Measurements from ENCODE around the gene CHCHD3.
A peak's percentile ranks its signal among the peaks of the same experiment; 100 is the strongest.

CHCHD3 gene

DNA sequence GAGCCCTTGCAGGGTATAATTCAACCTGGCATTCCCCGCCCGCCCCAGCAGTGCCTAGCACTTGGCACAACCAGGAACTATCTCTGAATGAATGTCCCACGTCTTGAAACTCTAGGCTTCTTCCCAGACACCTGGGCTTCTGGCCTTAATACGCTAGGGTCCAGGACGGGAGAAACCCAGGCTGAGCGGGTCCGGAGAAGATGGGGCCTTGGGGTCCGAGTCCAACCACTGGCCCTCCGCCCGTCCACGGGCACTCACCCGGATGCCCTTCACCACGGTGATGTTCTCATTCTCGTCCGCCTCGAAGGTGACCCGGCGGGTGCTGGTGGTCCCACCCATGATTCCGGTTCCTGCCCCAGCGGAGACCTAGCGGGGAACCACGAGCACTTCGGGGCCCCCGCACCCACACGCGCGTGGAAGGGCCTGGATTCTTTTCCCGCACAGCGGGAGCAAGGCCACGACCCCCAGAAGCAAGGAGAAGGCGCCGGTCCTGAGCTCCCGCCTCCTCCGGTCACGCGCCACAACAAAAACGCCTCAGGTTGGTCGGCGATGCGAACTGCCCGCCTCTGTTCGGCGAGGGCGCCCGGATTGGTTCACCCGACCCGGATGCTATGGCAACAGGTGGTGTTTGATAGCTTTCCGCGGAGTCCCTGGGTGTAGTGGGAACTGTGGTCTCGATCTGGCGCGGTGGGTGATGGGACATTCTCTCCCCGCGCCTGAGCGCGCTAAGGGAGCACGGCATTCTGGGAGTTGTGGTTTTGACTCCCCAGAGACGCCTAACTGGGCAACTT, at the start of gene CHCHD3:
TSS of gene CHCHD3 (minus strand) at position 492 of the 791 bp plus-strand sequence. CDS start at position 339, 153 bp downstream.
- peak; percentile 96 for DNase-seq (ENCODE audit: extremely low read depth, low read depth)
- no peak for TF ChIP-seq CTCF (IDR thresholded peaks at IDR 0.05; ENCODE audit: low read depth, low read length, missing control alignments)
- peak within 1 kb of the TSS; percentile 81 for H3K4me3 ChIP-seq (replicated peaks; ENCODE audit: low read depth, low read length)

- no peak overlapping the region for H3K4me3 ChIP-seq (replicated peaks; ENCODE audit: low read depth, low read length)
- DNase-seq (ENCODE audit: extremely low read depth, low read depth), result no peak
- TF ChIP-seq CTCF (IDR thresholded peaks at IDR 0.05; ENCODE audit: low read depth, low read length, missing control alignments), result no peak
These were observed 48.3 kb upstream of the CHCHD3 start for GRCh38 chr7:133130166-133130565.

- no peak for TF ChIP-seq CTCF (IDR thresholded peaks at IDR 0.05; ENCODE audit: low read depth, low read length, missing control alignments)
- H3K4me3 ChIP-seq (replicated peaks; ENCODE audit: low read depth, low read length), result no peak overlapping the region
These were observed 44.5 kb upstream of the CHCHD3 start for GRCh38 chr7:133126422-133126821.

DNA sequence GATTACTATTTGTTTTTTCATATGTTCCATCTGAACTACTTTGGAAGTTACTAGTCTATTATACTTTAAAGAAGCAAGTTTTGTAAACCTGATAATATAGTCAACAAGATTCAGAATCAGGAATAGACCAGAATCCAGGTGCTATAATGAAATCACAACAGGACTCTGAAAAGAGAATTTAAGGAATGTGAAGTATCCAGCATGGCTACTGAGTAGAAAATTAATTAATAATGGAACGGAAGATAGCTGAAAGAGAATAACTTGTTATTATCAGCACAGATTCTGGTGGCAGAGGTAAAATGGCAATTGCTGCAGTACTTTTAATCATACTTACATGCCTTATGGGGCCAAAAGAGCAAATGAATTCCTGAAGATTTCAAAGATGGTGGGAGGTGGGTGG, 43.1 kb upstream of the CHCHD3 start:
- no peak for TF ChIP-seq CTCF (IDR thresholded peaks at IDR 0.05; ENCODE audit: low read depth, low read length, missing control alignments)
- DNase-seq (ENCODE audit: extremely low read depth, low read depth), result no peak

More at GRCh38 chr7:133126422-133126821, 44.5 kb upstream of the CHCHD3 start:
- DNase-seq (ENCODE audit: extremely low read depth, low read depth), result no peak

GRCh38 chr7:133121175-133121844, 39.4 kb upstream of the CHCHD3 start:
- no peak for DNase-seq (ENCODE audit: extremely low read depth, low read depth)
- H3K4me3 ChIP-seq (replicated peaks; ENCODE audit: low read depth, low read length), result no peak overlapping the region
- no peak for TF ChIP-seq CTCF (IDR thresholded peaks at IDR 0.05; ENCODE audit: low read depth, low read length, missing control alignments)

More for the DNA sequence above, 43.1 kb upstream of the CHCHD3 start:
- no peak overlapping the region for H3K4me3 ChIP-seq (replicated peaks; ENCODE audit: low read depth, low read length)

GRCh38 chr7:133119067-133119466, 37.2 kb upstream of the CHCHD3 start:
- no peak for DNase-seq (ENCODE audit: extremely low read depth, low read depth)
- TF ChIP-seq CTCF (IDR thresholded peaks at IDR 0.05; ENCODE audit: low read depth, low read length, missing control alignments), result no peak
- H3K4me3 ChIP-seq (replicated peaks; ENCODE audit: low read depth, low read length), result no peak overlapping the region
